ENCODE data around the gene ZNF146.
"Not testable (repeated sequence)": the region's sequence is repeated elsewhere in the genome, so short reads cannot be mapped to it uniquely, and the experiment has no call there.

- TF ChIP-seq CTCF (IDR thresholded peaks at IDR 0.05; ENCODE audit: insufficient read depth, low read depth, low read length); EZH2 (IDR thresholded peaks at IDR 0.05; ENCODE audit: insufficient read depth, low read length): not testable (repeated sequence)
Observed at GRCh38 chr19:36179077-36179476, 35.8 kb upstream of the ZNF146 start.
